Psoas muscle (tissue), 8 donors: ENCODE results near the gene ADGRG6. TPM values are rescaled to one million over a fixed set of nuclear protein-coding genes. Genes with fewer than 3 reads are reported as not detected.
"Not testable (repeated sequence)": the region's sequence is repeated elsewhere in the genome, so short reads cannot be mapped to it uniquely, and the experiment has no call there.

Source experiments
- ATAC-seq, 4 donors: fragments of 200-7000 bp; cut with Tn5 transposase; one replicate each; pipeline ENCODE4 v1.9.1; 2020; ENCODE audit warnings: moderate library complexity in 3 of 4, mild to moderate bottlenecking in 2 of 4
- DNase-seq, 2 donors: peaks; one replicate each; pipeline ENCODE4 v3.0.0-alpha.2; 2020
- H3K27ac ChIP-seq: fragments of 200-600 bp; one replicate; pipeline ENCODE4 v1.8.0; 2022
- H3K27me3 ChIP-seq, 3 donors: fragments of 200-600 bp in 1 of 3; one replicate each; pipeline versions ENCODE4 v1.6.1 to v1.8.0; 2013 to 2022; ENCODE audit warnings: low read length in 2 of 3, mild to moderate bottlenecking in 2 of 3, moderate library complexity in 1 of 3; ENCODE audit not compliant: insufficient read depth in 3 of 3
- H3K36me3 ChIP-seq, 2 donors: fragments of 200-600 bp in 1 of 2; one replicate each; pipeline versions ENCODE4 v1.6.1 to v1.8.0; 2013 to 2022; ENCODE audit warnings: low read depth in 1 of 2, mild to moderate bottlenecking in 1 of 2, moderate library complexity in 1 of 2; ENCODE audit not compliant: insufficient read depth in 1 of 2
- H3K4me1 ChIP-seq: fragments of 200-600 bp; one replicate; pipeline ENCODE4 v1.8.0; 2022
- H3K4me3 ChIP-seq: fragments of 200-600 bp; one replicate; pipeline ENCODE4 v1.8.0; 2022; ENCODE audit warnings: mild to moderate bottlenecking
- H3K9me3 ChIP-seq: fragments of 200-600 bp; one replicate; pipeline ENCODE4 v1.8.0; 2022
- WGBS, 3 donors: extraction: QIAGEN DNeasy Blood & Tissue Kit; methylation state at CpG; one replicate each; pipeline versions ENCODE4 v1.1.6 to v1.1.7; 2013; 5-methylcytosine and 5-hydroxymethylcytosine counted together
- intact Hi-C, 2 donors: fragments of 100-400 bp; cut with DNase I; formaldehyde crosslinking; loops; one replicate each; pipeline versions ENCODE4 v1.11.0 to v1.14.2; 2022
- polyA plus RNA-seq, 3 donors: library from polyadenylated mRNA; stranded (reverse); fragments of 200-250 nt; gene quantifications; one replicate each; pipeline ENCODE4 v1.2.3, GENCODE V29; 2013
- total RNA-seq, 4 donors: library from RNA; stranded (reverse); fragmentation: NEBNext Ultra II Directional in 2 of 4; extraction: Animal tissue kit (Norgen Biotek cat#: 25700) in 2 of 4; gene quantifications; one replicate each; pipeline versions ENCODE4 v1.2.1 to v1.2.4, GENCODE V29; 2021 to 2023
- TF ChIP-seq, protein P1 (sequence below): fragments of 200-600 bp; IDR thresholded peaks from one replicate; pipeline ENCODE4 v1.8.0; 2022; ENCODE audit warnings: antibody characterized with exemption
- donor health status: healthy with polysubstance abuse.
- donor health status: DM: no; HTN: no; CAD: no; lungs with moderate emphysema.
- donor health status: Bipolar disorder and iron deficiency.
- donor health status: healthy.
- donor health status: DM: yes; HTN: yes; CAD: no.
- donor health status: DM: no; HTN: no; CAD: no.
- donor health status: DM: no; HTN: no; CAD: no.
- donor health status: DM: yes; HTN: yes; CAD: no.

ADGRG6 gene
- total and polyA plus RNA-seq, 7 donors, result 0.32 to 2.3 (median 0.59) TPM

DNA sequence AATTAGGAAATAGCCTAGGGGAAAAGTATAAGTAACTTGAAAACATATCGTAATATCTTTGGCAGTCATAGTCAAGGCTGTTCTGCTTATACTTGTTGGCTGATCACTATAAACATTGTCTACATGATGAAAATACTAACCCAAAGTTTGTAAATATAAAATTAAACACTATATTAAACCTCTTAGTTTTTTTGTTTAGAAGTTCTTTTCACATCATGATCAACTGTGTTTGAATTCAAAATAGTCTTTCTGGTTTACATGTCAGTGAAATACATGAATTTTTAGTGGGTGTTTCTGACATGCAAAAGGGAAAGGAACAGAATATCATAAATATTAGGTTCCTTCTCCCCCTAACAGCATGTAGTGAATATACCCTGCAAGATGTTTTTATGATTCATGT is 43.5 kb downstream of the ADGRG6 start:
- DNase-seq (no peak), ATAC-seq (no peak)
- Histone ChIP-seq H3K9me3 (no peaks in the 10 kb centered on the region), H3K27ac (no peak overlapping the region), H3K36me3 (no peaks in the 10 kb centered on the region), H3K4me3 (no peak overlapping the region), H3K27me3 (no peaks in the 10 kb centered on the region), H3K4me1 (no peaks in the 10 kb centered on the region)
- intact Hi-C loops, result no loop called here
- 86 to 96% (median 91%) methylated on average over 1 of the region's 1 CpG for WGBS, 3 donors
- TF ChIP-seq, protein P1, sequence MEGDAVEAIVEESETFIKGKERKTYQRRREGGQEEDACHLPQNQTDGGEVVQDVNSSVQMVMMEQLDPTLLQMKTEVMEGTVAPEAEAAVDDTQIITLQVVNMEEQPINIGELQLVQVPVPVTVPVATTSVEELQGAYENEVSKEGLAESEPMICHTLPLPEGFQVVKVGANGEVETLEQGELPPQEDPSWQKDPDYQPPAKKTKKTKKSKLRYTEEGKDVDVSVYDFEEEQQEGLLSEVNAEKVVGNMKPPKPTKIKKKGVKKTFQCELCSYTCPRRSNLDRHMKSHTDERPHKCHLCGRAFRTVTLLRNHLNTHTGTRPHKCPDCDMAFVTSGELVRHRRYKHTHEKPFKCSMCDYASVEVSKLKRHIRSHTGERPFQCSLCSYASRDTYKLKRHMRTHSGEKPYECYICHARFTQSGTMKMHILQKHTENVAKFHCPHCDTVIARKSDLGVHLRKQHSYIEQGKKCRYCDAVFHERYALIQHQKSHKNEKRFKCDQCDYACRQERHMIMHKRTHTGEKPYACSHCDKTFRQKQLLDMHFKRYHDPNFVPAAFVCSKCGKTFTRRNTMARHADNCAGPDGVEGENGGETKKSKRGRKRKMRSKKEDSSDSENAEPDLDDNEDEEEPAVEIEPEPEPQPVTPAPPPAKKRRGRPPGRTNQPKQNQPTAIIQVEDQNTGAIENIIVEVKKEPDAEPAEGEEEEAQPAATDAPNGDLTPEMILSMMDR, result no peak

DNA sequence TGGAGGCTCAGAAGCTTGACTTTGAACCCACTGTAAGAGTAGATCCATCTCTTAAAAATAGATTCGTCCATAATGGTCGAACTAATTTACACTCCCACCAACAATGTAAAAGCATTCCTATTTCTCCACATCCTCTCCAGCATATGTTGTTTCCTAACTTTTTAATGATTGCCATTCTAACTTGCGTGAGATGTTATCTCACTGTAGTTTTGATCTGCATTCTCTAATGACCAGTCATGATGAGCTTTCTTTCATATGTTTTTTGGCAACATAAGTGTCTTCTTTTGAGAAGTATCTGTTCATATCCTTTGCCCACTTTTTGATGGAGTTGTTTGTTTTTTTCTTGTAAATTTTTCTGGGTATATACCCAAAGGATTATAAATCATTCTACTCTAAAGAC is 44.4 kb downstream of the ADGRG6 start:
- H3K27ac ChIP-seq, H3K4me1 ChIP-seq, intact Hi-C loops, DNase-seq, H3K27me3 ChIP-seq, H3K36me3 ChIP-seq, ATAC-seq, H3K9me3 ChIP-seq, H3K4me3 ChIP-seq: not testable (repeated sequence)
- WGBS, 3 donors, result 77 to 91% (median 81%) methylated on average over 3 of the region's 3 CpGs

DNA sequence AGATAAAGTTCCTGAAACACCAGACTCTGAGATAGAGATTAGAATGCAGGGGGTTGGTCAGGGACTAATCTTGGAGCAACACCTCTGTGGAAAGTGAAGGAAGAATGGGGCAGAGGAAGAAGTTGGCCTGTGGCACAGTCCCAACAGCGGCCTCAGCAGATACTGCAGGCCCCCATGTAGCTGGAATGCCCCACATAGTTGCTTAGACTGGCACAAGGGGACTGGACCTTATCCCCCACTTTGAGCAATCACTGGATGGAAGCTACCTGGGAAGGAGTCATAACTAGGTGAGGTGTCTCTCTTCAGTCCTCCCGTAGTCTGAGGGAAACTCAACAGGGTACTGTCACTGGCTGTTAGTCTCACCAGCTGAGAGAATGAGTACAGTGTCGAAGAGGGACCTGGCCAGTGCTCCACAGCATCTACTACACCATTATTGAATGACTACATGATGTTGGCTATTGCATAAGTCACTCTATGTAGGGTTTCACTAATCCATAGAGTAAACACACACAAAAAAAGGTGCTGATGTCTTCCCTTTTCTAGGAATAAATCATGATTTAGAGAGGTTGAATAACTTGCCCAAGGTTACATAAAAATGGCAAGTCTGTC is 47.5 kb downstream of the ADGRG6 start:
- no peak overlapping the region for H3K4me3 ChIP-seq
- H3K4me1 ChIP-seq, result no peaks in the 10 kb centered on the region
- intact Hi-C loops, result no loop called here
- H3K9me3 ChIP-seq, result no peaks in the 10 kb centered on the region
- 74 to 87% (median 84%) methylated on average over 3 of the region's 3 CpGs for WGBS, 3 donors
- H3K27me3 ChIP-seq, result no peaks in the 10 kb centered on the region
- DNase-seq (no peak), ATAC-seq (no peak)
- no peak overlapping the region for H3K27ac ChIP-seq
- no peaks in the 10 kb centered on the region for H3K36me3 ChIP-seq
- TF ChIP-seq, protein P1, result no peak

DNA sequence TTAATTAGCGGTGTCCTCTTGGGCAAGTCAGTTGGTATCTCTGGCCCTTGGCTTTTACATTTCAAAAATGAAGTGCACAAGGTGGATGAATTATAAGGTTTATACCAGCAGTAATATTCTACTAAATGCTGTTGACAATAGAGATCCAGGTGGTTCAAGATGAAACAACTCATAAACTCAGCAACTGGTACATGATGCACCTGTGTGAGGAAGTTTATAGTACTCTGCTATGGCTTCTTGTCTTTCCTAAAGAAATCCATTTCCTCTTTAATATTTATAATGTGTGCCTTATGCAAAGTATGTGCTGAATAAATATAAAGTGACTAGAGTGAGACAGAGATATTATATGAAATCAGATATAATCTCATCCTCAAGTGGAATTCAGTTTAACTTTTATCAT is 48.5 kb downstream of the ADGRG6 start:
- no peak for DNase-seq
- no peaks in the 10 kb centered on the region for H3K9me3 ChIP-seq
- ATAC-seq, result no peak
- no peak overlapping the region for H3K27ac ChIP-seq
- WGBS, 3 donors, result 96 to 100% (median 100%) methylated on average over 1 of the region's 1 CpG
- TF ChIP-seq, protein P1, result no peak
- H3K4me1 ChIP-seq, result no peaks in the 10 kb centered on the region
- no peaks in the 10 kb centered on the region for H3K36me3 ChIP-seq
- intact Hi-C loops, result no loop called here
- H3K27me3 ChIP-seq, result no peaks in the 10 kb centered on the region
- H3K4me3 ChIP-seq, result no peak overlapping the region

DNA sequence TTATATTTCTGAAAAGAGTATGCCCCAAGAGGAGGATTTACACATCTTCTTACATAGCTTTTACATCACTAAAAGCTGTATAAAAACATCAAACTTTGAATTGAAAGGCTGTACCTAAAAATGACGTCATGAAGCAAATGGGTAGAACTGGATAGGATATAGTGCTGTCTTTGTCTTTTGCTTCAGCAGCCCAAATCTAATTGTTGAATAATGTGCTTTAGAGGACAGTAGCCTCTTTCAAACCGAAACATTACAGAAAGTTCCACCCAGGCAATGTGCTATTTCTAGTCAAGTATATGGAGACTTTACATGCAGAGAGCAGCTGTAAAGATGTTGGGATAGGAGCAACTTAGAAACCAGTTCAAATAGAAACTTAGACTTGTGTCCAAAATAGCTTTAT is 51.9 kb downstream of the ADGRG6 start:
- Histone ChIP-seq H3K27ac (no peak overlapping the region), H3K36me3 (no peaks in the 10 kb centered on the region), H3K4me1 (no peaks in the 10 kb centered on the region), H3K4me3 (no peak overlapping the region), H3K27me3 (no peaks in the 10 kb centered on the region), H3K9me3 (no peaks in the 10 kb centered on the region)
- DNase-seq (no peak), ATAC-seq (no peak)
- WGBS, 3 donors, result 34 to 57% (median 35%) methylated on average over 2 of the region's 2 CpGs
- TF ChIP-seq, protein P1, result no peak
- intact Hi-C loops, result no loop called here
